ENCODE data around the gene MYZAP.

Gene MYZAP

GRCh38 chr15:57596978-57597377 lies 5.3 kb downstream of the MYZAP start:
- no peak overlapping the region for H3K4me3 ChIP-seq (ENCODE audit: low read length)
- H3K4me1 ChIP-seq (ENCODE audit: control insufficient read depth, insufficient read depth, low read length), result peaks cover 42% of the 10 kb centered on the region
- no peaks in the 10 kb centered on the region for H3K9me3 ChIP-seq (ENCODE audit: control insufficient read depth, low read length)
- H3K9ac ChIP-seq (ENCODE audit: low read length), result no peak overlapping the region
- H3K36me3 ChIP-seq (ENCODE audit: control insufficient read depth, insufficient read depth, low read length), result no peaks in the 10 kb centered on the region
- no peaks in the 10 kb centered on the region for H3K27me3 ChIP-seq (ENCODE audit: control insufficient read depth, insufficient read depth, low read length)

GRCh38 chr15:57597431-57597830 lies 5.7 kb downstream of the MYZAP start:
- no peaks in the 10 kb centered on the region for H3K36me3 ChIP-seq (ENCODE audit: control insufficient read depth, insufficient read depth, low read length)

GRCh38 chr15:57598346-57598745 lies 6.6 kb downstream of the MYZAP start:
- Histone ChIP-seq H3K27me3 (ENCODE audit: control insufficient read depth, insufficient read depth, low read length) (no peaks in the 10 kb centered on the region), H3K4me3 (ENCODE audit: low read length) (no peak overlapping the region), H3K36me3 (ENCODE audit: control insufficient read depth, insufficient read depth, low read length) (no peaks in the 10 kb centered on the region), H3K9me3 (ENCODE audit: control insufficient read depth, low read length) (no peaks in the 10 kb centered on the region), H3K4me1 (ENCODE audit: control insufficient read depth, insufficient read depth, low read length) (peaks cover 39% of the 10 kb centered on the region), H3K9ac (ENCODE audit: low read length) (no peak overlapping the region)

More at GRCh38 chr15:57597431-57597830, 5.7 kb downstream of the MYZAP start:
- no peaks in the 10 kb centered on the region for H3K27me3 ChIP-seq (ENCODE audit: control insufficient read depth, insufficient read depth, low read length)
- H3K4me3 ChIP-seq (ENCODE audit: low read length), result no peak overlapping the region
- H3K4me1 ChIP-seq (ENCODE audit: control insufficient read depth, insufficient read depth, low read length), result peaks cover 42% of the 10 kb centered on the region
- peak overlapping the region; percentile 1 for H3K9ac ChIP-seq (ENCODE audit: low read length)
- H3K9me3 ChIP-seq (ENCODE audit: control insufficient read depth, low read length), result no peaks in the 10 kb centered on the region

- H3K36me3 ChIP-seq (ENCODE audit: control insufficient read depth, insufficient read depth, low read length), result no peaks in the 10 kb centered on the region
- no peak overlapping the region for H3K9ac ChIP-seq (ENCODE audit: low read length)
- H3K4me3 ChIP-seq (ENCODE audit: low read length), result no peak overlapping the region
- H3K27me3 ChIP-seq (ENCODE audit: control insufficient read depth, insufficient read depth, low read length), result no peaks in the 10 kb centered on the region
- no peaks in the 10 kb centered on the region for H3K9me3 ChIP-seq (ENCODE audit: control insufficient read depth, low read length)
- H3K4me1 ChIP-seq (ENCODE audit: control insufficient read depth, insufficient read depth, low read length), result peaks cover 45% of the 10 kb centered on the region
Measured at GRCh38 chr15:57599296-57599810, 7.6 kb downstream of the MYZAP start.

- Histone ChIP-seq H3K9ac (ENCODE audit: low read length) (no peak overlapping the region), H3K27me3 (ENCODE audit: control insufficient read depth, insufficient read depth, low read length) (no peaks in the 10 kb centered on the region), H3K9me3 (ENCODE audit: control insufficient read depth, low read length) (no peaks in the 10 kb centered on the region), H3K4me3 (ENCODE audit: low read length) (no peak overlapping the region), H3K4me1 (ENCODE audit: control insufficient read depth, insufficient read depth, low read length) (peaks cover 47% of the 10 kb centered on the region), H3K36me3 (ENCODE audit: control insufficient read depth, insufficient read depth, low read length) (no peaks in the 10 kb centered on the region)
Measured at GRCh38 chr15:57600197-57600596, 8.5 kb downstream of the MYZAP start.

GRCh38 chr15:57604507-57604906 lies 12.8 kb downstream of the MYZAP start:
- Histone ChIP-seq H3K9me3 (ENCODE audit: control insufficient read depth, low read length) (no peaks in the 10 kb centered on the region), H3K4me3 (ENCODE audit: low read length) (no peak overlapping the region), H3K9ac (ENCODE audit: low read length) (no peak overlapping the region), H3K4me1 (ENCODE audit: control insufficient read depth, insufficient read depth, low read length) (peaks cover 36% of the 10 kb centered on the region), H3K36me3 (ENCODE audit: control insufficient read depth, insufficient read depth, low read length) (no peaks in the 10 kb centered on the region), H3K27me3 (ENCODE audit: control insufficient read depth, insufficient read depth, low read length) (no peaks in the 10 kb centered on the region)

GRCh38 chr15:57605491-57605890 lies 13.8 kb downstream of the MYZAP start:
- Histone ChIP-seq H3K4me1 (ENCODE audit: control insufficient read depth, insufficient read depth, low read length) (peaks cover 46% of the 10 kb centered on the region), H3K36me3 (ENCODE audit: control insufficient read depth, insufficient read depth, low read length) (no peaks in the 10 kb centered on the region), H3K27me3 (ENCODE audit: control insufficient read depth, insufficient read depth, low read length) (no peaks in the 10 kb centered on the region), H3K4me3 (ENCODE audit: low read length) (no peak overlapping the region), H3K9ac (ENCODE audit: low read length) (no peak overlapping the region), H3K9me3 (ENCODE audit: control insufficient read depth, low read length) (no peaks in the 10 kb centered on the region)

GRCh38 chr15:57606048-57606447 lies 14.3 kb downstream of the MYZAP start:
- Histone ChIP-seq H3K4me3 (ENCODE audit: low read length) (no peak overlapping the region), H3K4me1 (ENCODE audit: control insufficient read depth, insufficient read depth, low read length) (peaks cover 51% of the 10 kb centered on the region), H3K36me3 (ENCODE audit: control insufficient read depth, insufficient read depth, low read length) (no peaks in the 10 kb centered on the region), H3K9ac (ENCODE audit: low read length) (no peak overlapping the region), H3K27me3 (ENCODE audit: control insufficient read depth, insufficient read depth, low read length) (no peaks in the 10 kb centered on the region), H3K9me3 (ENCODE audit: control insufficient read depth, low read length) (no peaks in the 10 kb centered on the region)

- H3K4me1 ChIP-seq (ENCODE audit: control insufficient read depth, insufficient read depth, low read length), result peaks cover 59% of the 10 kb centered on the region
- no peak overlapping the region for H3K4me3 ChIP-seq (ENCODE audit: low read length)
- H3K27me3 ChIP-seq (ENCODE audit: control insufficient read depth, insufficient read depth, low read length), result no peaks in the 10 kb centered on the region
- peak overlapping the region; percentile 23 for H3K9ac ChIP-seq (ENCODE audit: low read length)
- H3K36me3 ChIP-seq (ENCODE audit: control insufficient read depth, insufficient read depth, low read length), result no peaks in the 10 kb centered on the region
- H3K9me3 ChIP-seq (ENCODE audit: control insufficient read depth, low read length), result no peaks in the 10 kb centered on the region
Measured at GRCh38 chr15:57606816-57607215, 15.1 kb downstream of the MYZAP start.

GRCh38 chr15:57607570-57608000 lies 15.9 kb downstream of the MYZAP start:
- Histone ChIP-seq H3K27me3 (ENCODE audit: control insufficient read depth, insufficient read depth, low read length) (no peaks in the 10 kb centered on the region), H3K9ac (ENCODE audit: low read length) (peak overlapping the region; percentile 23), H3K4me3 (ENCODE audit: low read length) (no peak overlapping the region), H3K36me3 (ENCODE audit: control insufficient read depth, insufficient read depth, low read length) (no peaks in the 10 kb centered on the region), H3K9me3 (ENCODE audit: control insufficient read depth, low read length) (no peaks in the 10 kb centered on the region), H3K4me1 (ENCODE audit: control insufficient read depth, insufficient read depth, low read length) (peaks cover 67% of the 10 kb centered on the region)

- H3K4me3 ChIP-seq (ENCODE audit: low read length), result no peak overlapping the region
- H3K4me1 ChIP-seq (ENCODE audit: control insufficient read depth, insufficient read depth, low read length), result peaks cover 63% of the 10 kb centered on the region
- H3K9ac ChIP-seq (ENCODE audit: low read length), result peak overlapping the region; percentile 44
- H3K9me3 ChIP-seq (ENCODE audit: control insufficient read depth, low read length), result no peaks in the 10 kb centered on the region
- H3K27me3 ChIP-seq (ENCODE audit: control insufficient read depth, insufficient read depth, low read length), result no peaks in the 10 kb centered on the region
- H3K36me3 ChIP-seq (ENCODE audit: control insufficient read depth, insufficient read depth, low read length), result no peaks in the 10 kb centered on the region
Measured at GRCh38 chr15:57609805-57610529, 18.3 kb downstream of the MYZAP start.

- peaks cover 68% of the 10 kb centered on the region for H3K4me1 ChIP-seq (ENCODE audit: control insufficient read depth, insufficient read depth, low read length)
- no peaks in the 10 kb centered on the region for H3K36me3 ChIP-seq (ENCODE audit: control insufficient read depth, insufficient read depth, low read length)
- no peaks in the 10 kb centered on the region for H3K9me3 ChIP-seq (ENCODE audit: control insufficient read depth, low read length)
- no peaks in the 10 kb centered on the region for H3K27me3 ChIP-seq (ENCODE audit: control insufficient read depth, insufficient read depth, low read length)
- H3K4me3 ChIP-seq (ENCODE audit: low read length), result no peak overlapping the region
- H3K9ac ChIP-seq (ENCODE audit: low read length), result peak overlapping the region; percentile 20
Measured at GRCh38 chr15:57611123-57611522, 19.4 kb downstream of the MYZAP start.

All from mucosa of stomach (tissue), 1 donor.